ENCODE measurements around the gene WNT7A.
"Not testable (repeated sequence)": the region's sequence is repeated elsewhere in the genome, so short reads cannot be mapped to it uniquely, and the experiment has no call there.

WNT7A gene

GRCh38 chr3:13865106-13865505, 14.8 kb downstream of the WNT7A start:
- no peak for DNase-seq (ENCODE audit: low read depth)

- no peak for DNase-seq (ENCODE audit: low read depth)
Observed at GRCh38 chr3:13863965-13864595, 15.8 kb downstream of the WNT7A start.

GRCh38 chr3:13863382-13863952, 16.4 kb downstream of the WNT7A start:
- DNase-seq (ENCODE audit: low read depth) = no peak

- DNase-seq (ENCODE audit: low read depth) = no peak
Observed at GRCh38 chr3:13861461-13861860, 18.4 kb downstream of the WNT7A start.

- no peak for DNase-seq (ENCODE audit: low read depth)
Observed at GRCh38 chr3:13860001-13860400, 19.9 kb downstream of the WNT7A start.

- DNase-seq (ENCODE audit: low read depth) = no peak
Observed at GRCh38 chr3:13858768-13859520, 20.9 kb downstream of the WNT7A start.

- DNase-seq (ENCODE audit: low read depth) = no peak
Observed at GRCh38 chr3:13857702-13858380, 22.0 kb downstream of the WNT7A start.

- not testable (repeated sequence) for DNase-seq (ENCODE audit: low read depth)
Observed at GRCh38 chr3:13856628-13857027, 23.2 kb downstream of the WNT7A start.

GRCh38 chr3:13856006-13856405, 23.9 kb downstream of the WNT7A start:
- no peak for DNase-seq (ENCODE audit: low read depth)

- no peak for DNase-seq (ENCODE audit: low read depth)
Observed at GRCh38 chr3:13854492-13854891, 25.4 kb downstream of the WNT7A start.

- no peak for DNase-seq (ENCODE audit: low read depth)
Observed at GRCh38 chr3:13853978-13854296, 25.9 kb downstream of the WNT7A start.

- DNase-seq (ENCODE audit: low read depth) = no peak
Observed at GRCh38 chr3:13853256-13853977, 26.5 kb downstream of the WNT7A start.

- DNase-seq (ENCODE audit: low read depth) = no peak
Observed at GRCh38 chr3:13852638-13853009, 27.2 kb downstream of the WNT7A start.

- no peak for DNase-seq (ENCODE audit: low read depth)
Observed at GRCh38 chr3:13851997-13852637, 27.8 kb downstream of the WNT7A start.

GRCh38 chr3:13851091-13851849, 28.6 kb downstream of the WNT7A start:
- no peak for DNase-seq (ENCODE audit: low read depth)

- DNase-seq (ENCODE audit: low read depth) = no peak
Observed at GRCh38 chr3:13850161-13850945, 29.5 kb downstream of the WNT7A start.

- no peak for DNase-seq (ENCODE audit: low read depth)
Observed at GRCh38 chr3:13849018-13849417, 30.9 kb downstream of the WNT7A start.

GRCh38 chr3:13846716-13847570, 32.9 kb downstream of the WNT7A start:
- no peak for DNase-seq (ENCODE audit: low read depth)

GRCh38 chr3:13846238-13846637, 33.6 kb downstream of the WNT7A start:
- DNase-seq (ENCODE audit: low read depth) = no peak
